Thymus (tissue), 14 donors: ENCODE measurements around the gene PPP1R3E. TPM values are rescaled to one million over a fixed set of nuclear protein-coding genes. Genes with fewer than 3 reads are reported as not detected.
A peak's percentile ranks its signal among the peaks of the same experiment; 100 is the strongest.

Experiments
- DNase-seq, 9 donors: peaks; one replicate each; pipeline ENCODE4 v3.0.0-alpha.2; 2013; ENCODE audit warnings: low spot score in 9 of 9, low read depth in 6 of 9, missing footprints in 1 of 9
- H3K27ac ChIP-seq, 2 donors: one replicate each; pipeline ENCODE4 v1.5.1; 2013; ENCODE audit warnings: control low read depth in 1 of 2, low read depth in 1 of 2, low read length in 1 of 2, mild to moderate bottlenecking in 1 of 2, moderate library complexity in 1 of 2
- H3K27me3 ChIP-seq, 2 donors: one replicate each; pipeline ENCODE4 v1.5.1; 2013; ENCODE audit warnings: low read length in 1 of 2; ENCODE audit not compliant: control insufficient read depth in 2 of 2, insufficient read depth in 1 of 2
- H3K36me3 ChIP-seq, 2 donors: one replicate each; pipeline ENCODE4 v1.5.1; 2013; ENCODE audit warnings: low read length in 1 of 2, mild to moderate bottlenecking in 1 of 2, moderate library complexity in 1 of 2; ENCODE audit not compliant: control insufficient read depth in 2 of 2, insufficient read depth in 2 of 2
- H3K4me1 ChIP-seq, 2 donors: one replicate each; pipeline ENCODE4 v1.5.1; 2013; ENCODE audit warnings: low read length in 2 of 2; ENCODE audit not compliant: control insufficient read depth in 2 of 2, insufficient read depth in 2 of 2
- H3K4me3 ChIP-seq, 2 donors: one replicate each; pipeline ENCODE4 v1.5.1; 2013; ENCODE audit warnings: low read length in 2 of 2, control low read depth in 1 of 2, mild to moderate bottlenecking in 1 of 2
- H3K9me3 ChIP-seq, 2 donors: one replicate each; pipeline ENCODE4 v1.5.1; 2013; ENCODE audit warnings: low read length in 1 of 2, mild to moderate bottlenecking in 1 of 2; ENCODE audit not compliant: control insufficient read depth in 2 of 2, insufficient read depth in 1 of 2
- WGBS: extraction: QIAGEN DNeasy Blood & Tissue Kit; methylation state at CpG from one replicate; pipeline ENCODE4 v1.1.7; 2013; 5-methylcytosine and 5-hydroxymethylcytosine counted together
- long read RNA-seq, 10 donors: transcript quantifications; one replicate each; lab custom pipeline, GENCODE V29; 2026
- polyA plus RNA-seq: library from polyadenylated mRNA; stranded (reverse); fragments of 200-250 nt; gene quantifications from one replicate; pipeline ENCODE4 v1.2.3, GENCODE V29; 2013
- total RNA-seq: library from RNA; stranded (reverse); fragments of 120-200 nt; gene quantifications from one replicate; pipeline ENCODE4 v1.2.4, GENCODE V29; 2013
- donor health status: healthy.

Gene PPP1R3E, protein sequence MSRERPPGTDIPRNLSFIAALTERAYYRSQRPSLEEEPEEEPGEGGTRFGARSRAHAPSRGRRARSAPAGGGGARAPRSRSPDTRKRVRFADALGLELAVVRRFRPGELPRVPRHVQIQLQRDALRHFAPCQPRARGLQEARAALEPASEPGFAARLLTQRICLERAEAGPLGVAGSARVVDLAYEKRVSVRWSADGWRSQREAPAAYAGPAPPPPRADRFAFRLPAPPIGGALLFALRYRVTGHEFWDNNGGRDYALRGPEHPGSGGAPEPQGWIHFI
- total RNA-seq (6.6 TPM), polyA plus RNA-seq (43.1 TPM)
- long read RNA-seq, donor 1, result 0 reads
- long read RNA-seq, donor 2, result 0 reads
- long read RNA-seq, donor 3, partial matches to known transcripts, result 0 of 3 reads
- long read RNA-seq, donor 3, other reads (novel, unspliced or antisense), result 0 of 3 reads
- long read RNA-seq, donor 4, result 0 reads
- long read RNA-seq, donor 5, partial matches to known transcripts, result 530 of 548 reads
- long read RNA-seq, donor 5, other reads (novel, unspliced or antisense), result 17 of 548 reads
- long read RNA-seq, donor 6, partial matches to known transcripts, result 0 of 1 reads
- long read RNA-seq, donor 6, other reads (novel, unspliced or antisense), result 0 of 1 reads
- long read RNA-seq, donor 7, partial matches to known transcripts, result 0 of 1 reads
- long read RNA-seq, donor 7, other reads (novel, unspliced or antisense), result 0 of 1 reads
- long read RNA-seq, donor 8, result 0 reads
- long read RNA-seq, donor 9, partial matches to known transcripts, result 0 of 3 reads
- long read RNA-seq, donor 9, other reads (novel, unspliced or antisense), result 0 of 3 reads
- long read RNA-seq, donor 10, partial matches to known transcripts, result 0 of 1 reads
- long read RNA-seq, donor 10, other reads (novel, unspliced or antisense), result 0 of 1 reads

DNA sequence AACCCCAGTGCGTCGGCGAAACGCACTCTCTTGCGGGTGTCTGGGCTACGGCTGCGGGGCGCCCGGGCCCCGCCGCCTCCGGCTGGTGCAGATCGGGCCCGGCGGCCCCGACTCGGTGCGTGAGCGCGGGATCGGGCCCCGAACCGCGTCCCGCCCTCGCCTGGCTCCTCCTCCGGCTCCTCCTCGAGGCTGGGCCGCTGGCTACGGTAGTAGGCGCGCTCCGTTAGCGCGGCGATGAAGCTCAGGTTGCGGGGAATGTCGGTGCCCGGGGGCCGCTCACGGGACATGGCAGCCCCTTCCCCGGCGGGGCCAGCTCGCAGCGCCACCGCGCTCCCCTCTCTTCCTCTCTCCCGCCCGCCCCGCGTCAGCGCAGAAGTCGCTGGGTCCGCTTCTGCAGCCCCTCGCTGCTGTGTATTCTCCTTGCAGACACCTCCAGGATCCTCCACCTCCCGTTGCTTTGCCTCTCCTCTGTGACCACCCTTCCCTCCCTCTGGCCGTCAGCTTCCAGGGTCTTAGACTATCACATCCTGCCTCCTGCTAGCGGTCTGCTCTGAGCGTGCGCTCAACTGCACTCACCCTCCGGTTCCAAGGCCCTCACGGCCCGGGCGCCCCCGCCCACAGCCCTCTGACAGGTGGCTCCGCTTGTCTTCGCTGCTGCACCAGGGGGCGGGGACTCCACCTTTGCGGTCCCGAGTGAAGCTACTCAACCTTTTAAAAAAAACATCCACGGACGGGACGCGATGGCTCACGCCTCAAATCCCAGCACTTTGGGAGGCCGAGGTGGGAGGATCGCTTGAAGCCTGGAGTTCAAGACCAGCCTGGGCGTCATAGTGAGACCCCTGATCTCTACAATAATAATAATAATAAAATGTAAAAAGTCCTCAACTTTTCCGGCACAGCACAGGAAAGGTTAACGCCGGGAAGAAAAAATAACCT, at the start of gene PPP1R3E:
Gene PPP1R3E (minus strand): TSS at position 570 of the 936 bp plus-strand sequence. CDS start 283 bp downstream, at position 287.
- peak within 1 kb of the TSS; percentile 97 to 98 for H3K27ac ChIP-seq
- H3K4me3 ChIP-seq, result peak within 1 kb of the TSS; percentile 67 to 79
- peaks cover 0 to 1% of the 10 kb centered on the region in 2 donors for H3K9me3 ChIP-seq
- DNase-seq, result peak in 7 of 9 donors; percentile 77 to 94 (median 85)
- peaks cover 14 to 37% of the 10 kb centered on the region in 2 donors for H3K4me1 ChIP-seq
- H3K27me3 ChIP-seq, result peaks cover 0 to 9% of the 10 kb centered on the region in 2 donors
- WGBS, result 2% methylated on average over 81 of the region's 81 CpGs
- H3K36me3 ChIP-seq, result peaks cover 9 to 17% of the 10 kb centered on the region in 2 donors

DNA sequence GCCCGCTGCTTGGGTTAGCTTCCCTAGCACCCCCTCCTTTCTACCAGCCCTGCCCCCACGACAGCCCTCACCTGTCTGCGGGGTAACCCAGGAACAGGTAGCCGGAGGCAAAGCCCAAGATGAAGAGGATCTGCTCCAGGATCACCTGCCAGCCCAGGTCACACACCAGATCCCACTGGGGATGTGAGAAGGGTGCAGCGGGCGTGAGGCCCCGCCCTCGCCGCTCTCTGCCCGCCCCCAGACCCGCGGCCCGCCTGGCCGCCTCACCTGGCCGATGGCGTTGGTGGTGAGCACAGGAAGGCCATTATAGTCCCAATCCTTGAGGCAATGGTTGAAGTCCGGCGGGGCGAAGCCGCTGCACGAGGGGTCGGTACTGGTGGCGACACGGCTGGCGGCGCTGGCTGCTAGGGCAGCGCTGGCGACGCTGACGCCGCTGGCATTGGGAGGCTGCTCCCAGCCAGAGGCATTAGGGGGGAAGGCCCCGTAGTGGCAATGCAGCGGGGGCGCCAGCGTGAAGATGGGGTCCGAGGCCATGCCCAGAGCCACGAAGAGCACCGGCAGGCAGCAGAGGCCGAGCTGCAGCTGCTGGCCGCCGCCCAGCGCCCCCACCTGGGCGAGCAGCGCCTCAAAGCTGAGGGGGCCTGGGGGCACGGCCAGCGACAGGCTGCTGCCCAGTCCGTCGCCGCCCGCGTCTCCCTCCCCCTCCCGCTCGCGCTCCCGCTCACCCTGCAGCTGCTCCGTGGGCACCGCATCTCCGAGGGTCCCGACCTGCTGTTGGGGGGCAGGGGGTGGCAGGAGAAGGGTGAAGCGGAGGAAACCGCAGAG, 49.2 kb upstream of the PPP1R3E start:
- Histone ChIP-seq H3K9me3 (peaks cover 0 to 1% of the 10 kb centered on the region in 2 donors), H3K36me3 (no peaks in the 10 kb centered on the region), H3K27me3 (peaks cover 41 to 66% of the 10 kb centered on the region in 2 donors), H3K27ac (no peak overlapping the region), H3K4me3 (peak overlapping the region; percentile 29 to 51), H3K4me1 (peaks cover 0 to 4% of the 10 kb centered on the region in 2 donors)
- WGBS, result 18% methylated on average over 61 of the region's 61 CpGs
- no peak for DNase-seq

DNA sequence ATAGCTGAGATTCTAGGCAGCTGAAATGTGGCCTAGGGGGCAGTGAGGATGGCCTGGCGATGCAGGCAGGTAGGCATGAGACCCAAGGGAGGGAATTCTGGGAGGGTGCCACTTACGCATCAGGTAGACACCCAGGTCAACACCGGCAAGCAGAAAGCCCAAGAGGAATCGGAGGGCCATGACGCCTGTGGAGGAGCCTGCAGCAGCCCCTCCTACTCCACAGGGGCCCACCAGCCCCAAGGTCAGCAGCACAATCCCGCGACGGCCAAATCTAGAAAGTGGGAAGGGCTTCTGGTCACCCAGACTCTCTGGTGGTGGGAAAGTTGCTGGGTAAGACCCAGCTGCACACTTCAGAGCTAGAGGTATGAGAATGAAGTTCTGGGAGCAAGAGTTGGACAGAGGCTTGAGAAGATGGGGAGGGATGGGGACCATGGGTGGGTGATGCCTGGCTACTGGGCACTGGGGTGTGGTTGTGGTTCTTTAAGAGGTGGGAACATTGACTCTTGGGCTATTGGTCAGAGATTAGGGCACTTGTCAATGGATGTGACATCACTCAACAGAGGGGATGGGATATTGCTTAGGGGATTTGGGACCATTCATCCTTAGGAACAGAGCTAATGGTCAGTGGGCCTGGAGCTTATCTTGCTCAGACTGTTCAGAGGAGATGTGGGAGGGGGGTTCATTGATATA, 46.6 kb upstream of the PPP1R3E start:
- no peak for DNase-seq
- 95% methylated on average over 8 of the region's 8 CpGs for WGBS
- H3K4me3 ChIP-seq, result no peak overlapping the region
- peaks cover 0 to 4% of the 10 kb centered on the region in 2 donors for H3K4me1 ChIP-seq
- H3K27ac ChIP-seq, result no peak overlapping the region
- H3K9me3 ChIP-seq, result peaks cover 0 to 1% of the 10 kb centered on the region in 2 donors
- no peaks in the 10 kb centered on the region for H3K36me3 ChIP-seq
- H3K27me3 ChIP-seq, result peaks cover 32 to 49% of the 10 kb centered on the region in 2 donors

DNA sequence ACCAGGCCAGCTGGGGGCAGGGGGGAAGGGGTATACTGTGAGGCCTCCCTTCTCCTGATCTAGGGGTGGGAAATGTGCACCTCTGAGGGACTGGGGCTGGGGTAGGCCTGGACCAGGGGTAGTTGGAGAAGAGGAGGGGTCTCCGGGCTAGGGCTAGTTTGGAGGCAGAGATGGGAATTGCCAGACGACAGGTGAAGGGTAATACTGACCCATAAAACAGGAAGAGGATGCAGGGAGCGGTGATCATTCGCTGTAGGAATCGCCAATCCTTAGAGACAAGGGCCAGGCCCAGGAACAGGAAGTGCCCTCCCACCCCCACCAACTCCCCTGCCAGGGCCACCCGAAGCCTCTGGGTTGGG, 45.6 kb upstream of the PPP1R3E start:
- Histone ChIP-seq H3K9me3 (peaks cover 0 to 1% of the 10 kb centered on the region in 2 donors), H3K4me3 (no peak overlapping the region), H3K27ac (no peak overlapping the region), H3K36me3 (no peaks in the 10 kb centered on the region), H3K27me3 (peaks cover 24 to 39% of the 10 kb centered on the region in 2 donors), H3K4me1 (peaks cover 0 to 4% of the 10 kb centered on the region in 2 donors)
- WGBS, result 96% methylated on average over 6 of the region's 6 CpGs
- DNase-seq, result no peak

DNA sequence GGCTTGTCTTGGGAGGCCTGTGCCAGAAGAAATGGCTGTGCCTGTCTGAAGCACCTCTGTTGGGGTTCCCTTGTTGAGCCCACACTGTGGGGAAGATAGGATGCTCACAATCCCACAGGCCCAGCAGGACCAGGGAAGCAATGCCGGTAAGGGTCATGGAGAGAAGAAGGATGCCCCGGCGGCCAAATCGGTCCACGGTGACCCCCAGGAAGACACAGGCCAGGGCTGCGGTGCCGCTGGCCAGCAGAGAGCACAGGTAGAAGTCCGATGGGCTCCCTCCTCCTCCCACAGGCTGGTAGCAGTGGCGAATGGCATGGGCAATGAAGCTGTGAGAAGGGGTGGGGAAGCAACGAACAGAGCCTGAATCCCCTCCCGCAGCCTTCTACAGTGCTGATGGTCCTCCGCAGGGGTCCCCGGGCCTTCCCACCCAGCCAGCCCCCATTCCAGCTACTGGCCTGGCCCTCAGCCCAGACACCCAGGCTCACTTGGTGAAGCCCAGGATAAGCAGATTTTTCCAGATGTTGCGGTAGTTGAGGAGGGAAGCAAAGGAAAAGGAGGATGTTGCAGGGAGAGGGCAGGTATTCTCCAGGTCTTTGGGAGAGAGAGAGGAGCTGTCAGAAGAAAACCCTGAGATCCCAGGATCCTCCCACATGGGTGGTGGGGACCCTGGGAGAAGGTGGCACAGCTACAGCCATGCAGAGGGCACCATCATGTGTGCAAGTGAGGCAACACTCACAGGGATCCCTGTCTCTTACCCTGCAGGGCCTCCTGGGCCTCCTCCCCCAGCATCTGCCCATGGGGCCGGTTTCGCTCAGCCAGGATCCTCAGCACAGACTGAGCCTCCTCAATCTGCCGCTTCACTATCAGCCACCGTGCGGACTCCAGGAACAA, 45.0 kb upstream of the PPP1R3E start:
- Histone ChIP-seq H3K27me3 (peaks cover 20 to 33% of the 10 kb centered on the region in 2 donors), H3K4me1 (peaks cover 0 to 4% of the 10 kb centered on the region in 2 donors), H3K27ac (no peak overlapping the region), H3K36me3 (no peaks in the 10 kb centered on the region), H3K4me3 (no peak overlapping the region), H3K9me3 (peaks cover 0 to 1% of the 10 kb centered on the region in 2 donors)
- WGBS, result 97% methylated on average over 19 of the region's 19 CpGs
- DNase-seq, result no peak

DNA sequence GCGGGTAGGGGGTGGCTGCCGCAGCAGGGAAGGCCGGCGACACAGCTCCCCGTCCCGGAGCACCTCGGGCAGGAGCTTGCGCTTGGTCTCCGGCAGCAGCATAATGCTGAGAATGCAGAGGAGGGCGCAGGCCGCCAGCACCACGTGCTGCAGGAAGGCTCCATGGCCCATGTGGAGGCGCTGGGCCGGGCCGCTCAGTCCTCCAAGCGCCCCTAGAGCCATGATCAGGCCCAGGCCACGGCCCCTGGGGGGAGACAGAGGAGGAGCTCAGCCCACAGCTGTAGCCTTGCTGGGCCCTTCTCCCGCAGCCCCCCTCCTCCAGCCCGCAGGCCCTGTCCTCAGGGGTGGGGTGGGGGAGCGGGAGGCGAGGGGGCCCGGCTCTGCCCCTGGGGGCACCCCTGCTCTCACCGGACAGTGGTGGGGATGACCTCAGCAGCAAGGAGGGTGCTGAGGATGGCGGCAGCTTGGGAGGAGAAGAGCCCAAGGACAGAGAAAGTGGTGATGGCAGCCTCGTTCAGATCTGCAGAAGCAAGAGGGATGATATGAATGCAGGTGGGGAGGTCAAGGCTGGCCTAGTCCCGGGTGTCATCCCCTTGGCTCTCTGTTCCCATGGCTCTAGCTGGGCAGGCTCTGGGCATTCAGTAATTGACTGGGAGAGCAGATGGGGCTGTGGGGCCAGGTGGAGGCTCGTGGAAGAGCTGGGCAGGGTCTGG, 44.2 kb upstream of the PPP1R3E start:
- H3K4me3 ChIP-seq, result no peak overlapping the region
- peaks cover 12 to 25% of the 10 kb centered on the region in 2 donors for H3K27me3 ChIP-seq
- peaks cover 0 to 3% of the 10 kb centered on the region in 2 donors for H3K4me1 ChIP-seq
- WGBS, result 92% methylated on average over 27 of the region's 27 CpGs
- peaks cover 0 to 1% of the 10 kb centered on the region in 2 donors for H3K9me3 ChIP-seq
- H3K27ac ChIP-seq, result no peak overlapping the region
- DNase-seq, result no peak
- no peaks in the 10 kb centered on the region for H3K36me3 ChIP-seq
